Fibroblast of pulmonary artery (primary cell): ENCODE measurements around the gene RUNX2.
"Not testable (repeated sequence)": the region's sequence is repeated elsewhere in the genome, so short reads cannot be mapped to it uniquely, and the experiment has no call there.

Experiments used
- DNase-seq: peaks from one replicate; pipeline ENCODE4 v3.0.0-alpha.2; 2010; ENCODE audit warnings: low read depth
- H3K4me3 ChIP-seq: replicated peaks from 2 replicates; pipeline ENCODE4 v1.5.1; 2011; ENCODE audit warnings: low read depth, mild to moderate bottlenecking, control low read depth, low read length, moderate library complexity
- CTCF ChIP-seq: IDR thresholded peaks from 2 replicates; pipeline ENCODE4 v1.5.1; 2011; ENCODE audit warnings: mild to moderate bottlenecking, control low read depth, low read length, inconsistent platforms; ENCODE audit errors: missing control alignments

The RUNX2 gene

GRCh38 chr6:45462190-45463134 is 134.3 kb downstream of the RUNX2 start:
- no peak overlapping the region for H3K4me3 ChIP-seq
- no peak for TF ChIP-seq CTCF
- no peak for DNase-seq

- no peak for DNase-seq
- H3K4me3 ChIP-seq = no peak overlapping the region
- TF ChIP-seq CTCF = no peak
These were observed 136.6 kb downstream of the RUNX2 start for GRCh38 chr6:45464685-45465084.

DNA sequence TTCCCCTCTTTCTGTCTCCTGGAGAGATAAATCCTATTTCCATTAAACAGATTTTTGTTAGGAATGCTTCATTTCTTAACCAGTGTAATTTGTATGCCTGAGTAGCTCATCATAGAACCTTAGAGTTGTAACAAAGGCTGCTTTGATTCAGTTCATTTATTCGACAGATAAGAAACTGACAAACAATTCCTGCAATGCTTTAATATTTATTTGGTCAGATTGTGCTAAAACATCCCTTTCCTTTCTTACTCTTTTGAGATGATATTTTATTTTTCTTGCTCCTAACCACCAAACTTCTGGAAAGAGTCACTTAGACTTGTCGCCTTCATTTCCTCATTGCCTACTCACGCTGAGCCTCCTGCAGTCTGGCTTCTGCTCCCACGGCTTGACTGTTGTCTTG is 138.6 kb downstream of the RUNX2 start:
- TF ChIP-seq CTCF = no peak
- DNase-seq = no peak
- H3K4me3 ChIP-seq = no peak overlapping the region

- not testable (repeated sequence) for DNase-seq, H3K4me3 ChIP-seq
These were observed 139.3 kb downstream of the RUNX2 start for GRCh38 chr6:45467417-45467816.

GRCh38 chr6:45467853-45468252 is 139.7 kb downstream of the RUNX2 start:
- no peak overlapping the region for H3K4me3 ChIP-seq
- no peak for DNase-seq
- no peak for TF ChIP-seq CTCF

DNA sequence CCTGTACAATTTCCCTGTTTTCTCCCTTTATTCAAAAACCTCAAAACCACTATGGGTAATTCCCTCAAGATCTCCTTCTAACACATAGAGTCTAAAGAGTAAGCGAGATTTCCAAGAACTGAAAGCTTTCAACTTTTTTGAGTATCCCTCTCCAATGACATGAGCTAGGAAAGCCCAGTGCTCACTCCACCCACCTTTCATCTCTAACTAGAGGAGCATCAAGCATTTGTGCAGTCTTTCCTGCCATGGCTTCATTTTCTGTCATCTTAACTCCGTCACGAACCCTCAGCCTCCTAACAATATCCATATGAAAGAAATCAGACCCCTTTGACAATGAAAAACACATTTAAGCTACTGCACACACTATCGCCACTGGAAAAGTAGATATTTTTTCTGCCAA is 141.5 kb downstream of the RUNX2 start:
- no peak for DNase-seq
- TF ChIP-seq CTCF = no peak

GRCh38 chr6:45470131-45470738 is 142.1 kb downstream of the RUNX2 start:
- no peak for TF ChIP-seq CTCF

More for the DNA sequence above, 141.5 kb downstream of the RUNX2 start:
- H3K4me3 ChIP-seq = no peak overlapping the region

More at GRCh38 chr6:45470131-45470738, 142.1 kb downstream of the RUNX2 start:
- DNase-seq = no peak
- H3K4me3 ChIP-seq = no peak overlapping the region
